Body of pancreas (tissue), 4 donors: Measurements from ENCODE around the gene WDR93. TPM values are rescaled to one million over a fixed set of nuclear protein-coding genes. Genes with fewer than 3 reads are reported as not detected.
A peak's percentile ranks its signal among the peaks of the same experiment; 100 is the strongest.
"Not testable (repeated sequence)": the region's sequence is repeated elsewhere in the genome, so short reads cannot be mapped to it uniquely, and the experiment has no call there.

Experiments used
- ATAC-seq: fragments of 150-250 bp; one replicate; pipeline ENCODE4 v1.9.1; 2016
- DNase-seq, 4 donors: peaks; one replicate each; pipeline ENCODE4 v3.0.0-alpha.2; 2019
- H3K27ac ChIP-seq, 4 donors: fragments of 200-600 bp; sonication (generic); 1 replicate in 3 of 4; 2 replicates in 1 of 4; pipeline versions ENCODE4 v1.5.1 to v1.6.1; 2016 to 2019; ENCODE audit warnings: mild to moderate bottlenecking in 1 of 4, mixed read lengths in 1 of 4, moderate library complexity in 1 of 4
- H3K27me3 ChIP-seq, 2 donors: fragments of 200-600 bp; sonication (generic); one replicate each; pipeline ENCODE4 v1.6.0; 2016; ENCODE audit warnings: mild to moderate bottlenecking in 1 of 2
- H3K36me3 ChIP-seq, 2 donors: fragments of 200-600 bp; sonication (generic); replicated peaks in 1 of 2; 2 replicates each; pipeline ENCODE4 v1.5.1; 2016; ENCODE audit warnings: low read depth in 2 of 2; ENCODE audit not compliant: insufficient read depth in 1 of 2
- H3K4me1 ChIP-seq: fragments of 200-600 bp; sonication (generic); one replicate; pipeline ENCODE4 v1.6.0; 2016
- H3K4me3 ChIP-seq, 2 donors: fragments of 200-600 bp; sonication (generic); 1 replicate in 1 of 2; 2 replicates in 1 of 2; pipeline ENCODE4 v1.5.1; 2016 to 2019
- H3K9me3 ChIP-seq, 3 donors: fragments of 200-600 bp; sonication (generic); 1 replicate in 2 of 3; 2 replicates in 1 of 3; pipeline ENCODE4 v1.5.1; 2016
- POLR2A ChIP-seq, 3 donors: fragments of 450-650 bp; IDR thresholded peaks; one replicate each; pipeline ENCODE4 v1.6.1; 2016; ENCODE audit warnings: antibody characterized with exemption in 3 of 3, mild to moderate bottlenecking in 2 of 3
- WGBS, 2 donors: methylation state at CpG; one replicate each; pipeline ENCODE4 v1.1.5; 2017; 5-methylcytosine and 5-hydroxymethylcytosine counted together
- intact Hi-C: fragments of 100-400 bp; cut with DNase I; formaldehyde crosslinking; loops from one replicate; pipeline ENCODE4 v1.15.1; 2023
- small RNA-seq: library from RNA; depleted of rRNA; stranded (forward); fragments of <200 nt; gene quantifications from one replicate; pipeline ENCODE3, GENCODE V24; 2016
- total RNA-seq, 2 donors: library from RNA; depleted of rRNA; stranded (reverse); fragments of >200 nt; gene quantifications; one replicate each; pipeline ENCODE4 v1.1.0, GENCODE V29; 2016
- TF ChIP-seq, protein P1 (sequence below), 7 experiments: fragments of 450-650 bp in 4 of 7; fragments of 200-600 bp in 3 of 7; sonication (generic) in 3 of 7; IDR thresholded peaks; one replicate each; pipeline ENCODE4 v1.5.1; 2016 to 2019; ENCODE audit warnings: antibody characterized with exemption in 7 of 7

The WDR93 gene
- total RNA-seq, 2 donors from 2014 or later, result 0.66 TPM; not detected in 1

GRCh38 chr15:89787944-89788343 lies 97.3 kb downstream of the WDR93 start:
- Histone ChIP-seq H3K27me3 (no peaks in the 10 kb centered on the region), H3K9me3 (no peaks in the 10 kb centered on the region), H3K27ac (no peak overlapping the region), H3K4me3 (no peak overlapping the region), H3K4me1 (peaks cover 32% of the 10 kb centered on the region), H3K36me3 (peaks cover 3 to 25% of the 10 kb centered on the region in 2 donors)
- intact Hi-C loops, result no loop called here
- no peak for ATAC-seq
- TF ChIP-seq, protein P1, sequence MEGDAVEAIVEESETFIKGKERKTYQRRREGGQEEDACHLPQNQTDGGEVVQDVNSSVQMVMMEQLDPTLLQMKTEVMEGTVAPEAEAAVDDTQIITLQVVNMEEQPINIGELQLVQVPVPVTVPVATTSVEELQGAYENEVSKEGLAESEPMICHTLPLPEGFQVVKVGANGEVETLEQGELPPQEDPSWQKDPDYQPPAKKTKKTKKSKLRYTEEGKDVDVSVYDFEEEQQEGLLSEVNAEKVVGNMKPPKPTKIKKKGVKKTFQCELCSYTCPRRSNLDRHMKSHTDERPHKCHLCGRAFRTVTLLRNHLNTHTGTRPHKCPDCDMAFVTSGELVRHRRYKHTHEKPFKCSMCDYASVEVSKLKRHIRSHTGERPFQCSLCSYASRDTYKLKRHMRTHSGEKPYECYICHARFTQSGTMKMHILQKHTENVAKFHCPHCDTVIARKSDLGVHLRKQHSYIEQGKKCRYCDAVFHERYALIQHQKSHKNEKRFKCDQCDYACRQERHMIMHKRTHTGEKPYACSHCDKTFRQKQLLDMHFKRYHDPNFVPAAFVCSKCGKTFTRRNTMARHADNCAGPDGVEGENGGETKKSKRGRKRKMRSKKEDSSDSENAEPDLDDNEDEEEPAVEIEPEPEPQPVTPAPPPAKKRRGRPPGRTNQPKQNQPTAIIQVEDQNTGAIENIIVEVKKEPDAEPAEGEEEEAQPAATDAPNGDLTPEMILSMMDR (IDR thresholded peaks at IDR 0.05), result no peak
- TF ChIP-seq POLR2A (IDR thresholded peaks at IDR 0.05), result no peak
- DNase-seq, result no peak
- WGBS, 2 donors, result 82 to 85% methylated on average over 3 of the region's 3 CpGs

DNA sequence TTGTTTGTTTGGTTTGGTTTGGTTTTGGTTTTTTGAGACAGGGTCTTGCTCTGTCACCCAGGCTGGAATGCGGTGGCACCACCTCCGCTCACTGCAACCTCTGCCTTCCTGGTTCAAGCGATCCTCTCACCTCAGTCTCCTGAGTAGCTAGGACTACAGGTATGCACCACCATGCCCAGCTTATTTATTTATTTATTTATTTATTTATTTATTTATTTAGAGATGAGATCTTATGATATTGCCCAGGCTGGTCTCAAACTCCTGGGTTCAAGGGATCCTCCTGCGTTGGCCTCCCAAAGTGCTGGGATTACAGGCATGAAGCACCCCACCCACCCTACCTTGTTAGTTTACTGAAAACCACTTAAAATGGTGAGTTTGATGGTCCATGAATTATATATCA lies 98.0 kb downstream of the WDR93 start:
- 98 to 100% methylated on average over 4 of the region's 4 CpGs for WGBS, 2 donors
- H3K9me3 ChIP-seq, DNase-seq, H3K27ac ChIP-seq, ATAC-seq, H3K4me3 ChIP-seq, H3K27me3 ChIP-seq, intact Hi-C loops: not testable (repeated sequence)
- Histone ChIP-seq H3K4me1 (peaks cover 26% of the 10 kb centered on the region), H3K36me3 (peaks cover 3 to 25% of the 10 kb centered on the region in 2 donors)

- peaks cover 18% of the 10 kb centered on the region for H3K4me1 ChIP-seq
- H3K27me3 ChIP-seq, result no peaks in the 10 kb centered on the region
- 74 to 87% methylated on average over 10 of the region's 10 CpGs for WGBS, 2 donors
- no peak overlapping the region for H3K27ac ChIP-seq
- ATAC-seq, result no peak
- peaks cover 3 to 25% of the 10 kb centered on the region in 2 donors for H3K36me3 ChIP-seq
- H3K4me3 ChIP-seq, result no peak overlapping the region
- intact Hi-C loops, result no loop called here
- no peaks in the 10 kb centered on the region for H3K9me3 ChIP-seq
- DNase-seq, result no peak
- TF ChIP-seq, protein P1 (IDR thresholded peaks at IDR 0.05), result no peak
- TF ChIP-seq POLR2A (IDR thresholded peaks at IDR 0.05), result no peak
Observed at GRCh38 chr15:89790206-89790605, 99.6 kb downstream of the WDR93 start.

DNA sequence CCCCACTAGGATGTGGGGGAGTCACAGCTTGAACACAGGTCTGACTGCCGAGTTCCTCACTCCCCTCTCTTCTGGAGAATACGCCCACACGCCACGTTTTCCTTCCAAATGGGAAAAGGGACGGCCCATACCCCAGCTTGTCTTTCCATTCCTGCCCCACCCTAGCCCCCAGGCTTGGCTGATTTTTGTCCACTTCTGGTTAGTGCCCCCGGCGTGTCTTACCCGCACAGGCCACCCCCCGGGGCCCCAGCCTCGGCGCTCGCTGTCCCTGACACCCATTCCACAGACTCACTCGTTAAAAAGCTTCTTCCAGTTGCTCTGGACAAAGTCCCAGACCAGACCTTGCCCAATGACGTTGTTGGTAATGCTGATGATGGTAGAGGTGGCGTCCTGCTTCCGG lies 100.0 kb downstream of the WDR93 start:
- intact Hi-C loops, result no loop called here
- H3K36me3 ChIP-seq, result peaks cover 3 to 25% of the 10 kb centered on the region in 2 donors
- 92 to 93% methylated on average over 16 of the region's 16 CpGs for WGBS, 2 donors
- peaks cover 18% of the 10 kb centered on the region for H3K4me1 ChIP-seq
- DNase-seq (no peak), ATAC-seq (no peak)
- no peaks in the 10 kb centered on the region for H3K9me3 ChIP-seq
- no peak overlapping the region for H3K4me3 ChIP-seq
- TF ChIP-seq POLR2A (IDR thresholded peaks at IDR 0.05), result no peak
- TF ChIP-seq, protein P1 (IDR thresholded peaks at IDR 0.05), result no peak
- H3K27ac ChIP-seq, result no peak overlapping the region
- no peaks in the 10 kb centered on the region for H3K27me3 ChIP-seq

GRCh38 chr15:89792106-89792805 lies 101.6 kb downstream of the WDR93 start:
- Histone ChIP-seq H3K4me1 (peaks cover 19% of the 10 kb centered on the region), H3K4me3 (no peak overlapping the region), H3K27ac (peak overlapping the region in 2 of 4 donors; percentile 10 to 15), H3K36me3 (peaks cover 3 to 25% of the 10 kb centered on the region in 2 donors), H3K27me3 (no peaks in the 10 kb centered on the region), H3K9me3 (no peaks in the 10 kb centered on the region)
- intact Hi-C loops, result no loop called here
- no peak for TF ChIP-seq POLR2A (IDR thresholded peaks at IDR 0.05)
- TF ChIP-seq, protein P1 (IDR thresholded peaks at IDR 0.05), result no peak
- no peak for ATAC-seq
- no peak for DNase-seq
- 89 to 93% methylated on average over 19 to 21 of the region's 22 CpGs for WGBS, 2 donors

Small RNA genes within 50 kb of the gene (small RNA-seq; reads per million reads assigned to genes)
- gene RNU6-132P, result not detected

Other genes starting within 250 kb of the WDR93 start
- under 1 TPM in 1 of 2 donors, not detected in 1; 0.52 TPM for gene RHCG, start 194.2 kb upstream of the WDR93 start, total RNA-seq
- under 1 TPM in 1 of 2 donors, not detected in 1; under 0.01 TPM for gene TICRR, start 115.3 kb upstream of the WDR93 start, total RNA-seq
- gene KIF7, start 35.3 kb upstream of the WDR93 start, total RNA-seq, result 1 to 10 TPM; 2.1 to 3.0 TPM
- 100 to 1,000 TPM in 1 of 2 donors, 10 to 100 TPM in 1; 13.0 to 277 TPM for gene PLIN1, start 11.4 kb upstream of the WDR93 start, total RNA-seq
- gene PEX11A, start 57 bp upstream of the WDR93 start, total RNA-seq, result 10 to 100 TPM; 14.5 to 25.1 TPM
- 1 to 10 TPM; 2.1 to 4.3 TPM for gene MESP1, start 60.4 kb downstream of the WDR93 start, total RNA-seq
- gene MESP2, start 85.5 kb downstream of the WDR93 start, total RNA-seq, result 1 to 10 TPM in 1 of 2 donors, not detected in 1; 1.8 TPM
- 100 to 1,000 TPM; 361 to 733 TPM for gene ANPEP, start 124.0 kb downstream of the WDR93 start, total RNA-seq
- gene AP3S2, start 203.2 kb downstream of the WDR93 start, total RNA-seq, result 10 to 100 TPM; 32.3 to 57.6 TPM
- gene ARPIN, start 222.1 kb downstream of the WDR93 start, total RNA-seq, result 10 to 100 TPM; 23.1 to 40.5 TPM